ENCODE data around the gene PIGBOS1. TPM values are rescaled to one million over a fixed set of nuclear protein-coding genes. Genes with fewer than 3 reads are reported as not detected.

PIGBOS1 gene
- total and polyA plus RNA-seq, 2 donors (not counting 3 experiments of a cell fraction or from before 2014, with no cell fraction given) = 12.8 to 16.5 TPM

DNA sequence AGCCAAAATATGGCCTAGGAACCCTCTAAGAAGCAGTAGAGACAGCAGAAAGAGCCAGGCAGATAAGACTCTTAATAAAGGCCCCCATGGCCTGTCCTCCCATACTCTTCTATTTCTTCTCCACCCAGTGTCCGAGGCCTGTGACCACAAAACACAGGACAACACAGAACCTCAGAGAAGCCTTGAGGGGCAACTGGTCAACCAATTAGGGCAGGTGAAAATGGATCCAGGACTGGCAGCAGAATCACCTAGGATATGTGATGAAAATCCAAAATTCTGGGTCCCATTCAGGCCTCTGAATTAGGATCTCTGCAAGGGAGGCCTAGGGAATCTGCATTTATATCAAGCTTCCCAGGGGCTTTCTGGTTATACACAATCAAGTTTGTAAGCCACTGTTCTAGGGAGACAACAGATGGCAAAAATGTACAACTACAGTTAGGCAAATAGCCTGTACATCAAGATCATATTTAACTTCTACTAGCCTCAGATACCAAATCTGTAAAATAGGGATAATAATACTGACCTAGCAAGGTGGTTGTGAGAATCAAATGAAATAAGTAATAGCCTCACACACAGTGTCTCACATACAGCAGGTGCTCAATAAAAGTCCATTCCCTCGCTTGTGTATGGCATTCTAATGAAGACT, 39.7 kb downstream of the PIGBOS1 start:
- no peak overlapping the region for H3K4me3 ChIP-seq (replicated peaks in 1 of 3; ENCODE audit: insufficient read depth in 1 of 3, low read depth in 1 of 3, low read length in 3 of 3)
- peak overlapping the region; percentile 86 for H3K27ac ChIP-seq (ENCODE audit: insufficient read depth, low read depth, low read length)
- no TSS peak for BruUV-seq (replicated peaks)

DNA sequence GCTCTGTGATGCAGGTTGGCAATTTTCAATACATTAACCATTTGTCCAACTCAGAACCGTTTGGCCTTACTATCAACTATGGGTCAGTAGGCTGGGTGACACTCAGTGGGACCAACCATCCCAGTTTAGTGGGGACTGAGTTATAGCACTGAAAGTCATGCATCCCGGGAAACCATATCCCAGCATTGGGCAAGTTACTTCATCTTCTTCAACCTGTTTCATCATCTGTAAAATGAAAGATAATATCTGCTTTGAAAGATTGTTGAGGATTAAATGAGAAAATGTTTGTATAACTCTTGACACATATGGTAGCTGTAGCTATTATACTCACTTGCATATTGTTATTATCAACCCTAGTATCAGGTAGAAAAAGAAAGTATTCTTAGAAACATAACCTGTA, 41.2 kb downstream of the PIGBOS1 start:
- Histone ChIP-seq H3K27ac (ENCODE audit: insufficient read depth, low read depth, low read length) (no peak overlapping the region), H3K27me3 (ENCODE audit: control insufficient read depth in 2 of 2, insufficient read depth in 2 of 2, low read length in 2 of 2) (no peaks in the 10 kb centered on the region), H3K9me3 (replicated peaks; ENCODE audit: control insufficient read depth, insufficient read depth, low read length) (no peaks in the 10 kb centered on the region), H3K4me3 (replicated peaks in 1 of 3; ENCODE audit: insufficient read depth in 1 of 3, low read depth in 1 of 3, low read length in 3 of 3) (no peak overlapping the region), H2AFZ (ENCODE audit: low read depth, low read length) (no peak overlapping the region), H3K9ac (replicated peaks; ENCODE audit: extremely low read depth, insufficient read depth, low read length) (no peak overlapping the region), H3K9me1 (replicated peaks; ENCODE audit: control insufficient read depth, extremely low read depth, insufficient read depth, low read length) (peaks cover 2% of the 10 kb centered on the region), H3K36me3 (ENCODE audit: control insufficient read depth in 2 of 2, extremely low read depth in 1 of 2, insufficient read depth in 2 of 2, low read length in 2 of 2) (no peaks in the 10 kb centered on the region), H4K20me1 (replicated peaks; ENCODE audit: control insufficient read depth, extremely low read depth, insufficient read depth, low read length) (no peaks in the 10 kb centered on the region), H3K4me1 (ENCODE audit: control insufficient read depth, extremely low read depth, insufficient read depth, low read length) (peaks cover 32% of the 10 kb centered on the region), H3K4me2 (ENCODE audit: insufficient read depth, low read length) (no peak overlapping the region), H3K79me2 (ENCODE audit: control insufficient read depth, insufficient read depth, low read length) (peaks cover 6% of the 10 kb centered on the region)
- POLR2A ChIA-PET = no interaction called here
- TF ChIP-seq EZH2 (IDR thresholded peaks at IDR 0.05; ENCODE audit: borderline replicate concordance, low read depth, low read length, severe bottlenecking) = no peak
- no peak for TF ChIP-seq POLR2AphosphoS5 (IDR thresholded peaks at IDR 0.05; ENCODE audit: insufficient read depth, low read depth, low read length)
- TF ChIP-seq JUN (IDR thresholded peaks at IDR 0.05; ENCODE audit: borderline replicate concordance, insufficient read depth, insufficient read length, low read depth) = no peak
- TF ChIP-seq MYC (IDR thresholded peaks at IDR 0.05; ENCODE audit: low read depth, low read length) = no peak
- no peak for TF ChIP-seq GATA2 (IDR thresholded peaks at IDR 0.05; ENCODE audit: insufficient read depth, insufficient read length, low read depth, low read length)
- TF ChIP-seq, protein P1, sequence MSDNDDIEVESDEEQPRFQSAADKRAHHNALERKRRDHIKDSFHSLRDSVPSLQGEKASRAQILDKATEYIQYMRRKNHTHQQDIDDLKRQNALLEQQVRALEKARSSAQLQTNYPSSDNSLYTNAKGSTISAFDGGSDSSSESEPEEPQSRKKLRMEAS (IDR thresholded peaks at IDR 0.05; ENCODE audit: insufficient read depth, insufficient read length) = no peak
- TF ChIP-seq FOS (IDR thresholded peaks at IDR 0.05; ENCODE audit: borderline replicate concordance, insufficient read depth, low read length) = no peak
- TF ChIP-seq, protein P2, sequence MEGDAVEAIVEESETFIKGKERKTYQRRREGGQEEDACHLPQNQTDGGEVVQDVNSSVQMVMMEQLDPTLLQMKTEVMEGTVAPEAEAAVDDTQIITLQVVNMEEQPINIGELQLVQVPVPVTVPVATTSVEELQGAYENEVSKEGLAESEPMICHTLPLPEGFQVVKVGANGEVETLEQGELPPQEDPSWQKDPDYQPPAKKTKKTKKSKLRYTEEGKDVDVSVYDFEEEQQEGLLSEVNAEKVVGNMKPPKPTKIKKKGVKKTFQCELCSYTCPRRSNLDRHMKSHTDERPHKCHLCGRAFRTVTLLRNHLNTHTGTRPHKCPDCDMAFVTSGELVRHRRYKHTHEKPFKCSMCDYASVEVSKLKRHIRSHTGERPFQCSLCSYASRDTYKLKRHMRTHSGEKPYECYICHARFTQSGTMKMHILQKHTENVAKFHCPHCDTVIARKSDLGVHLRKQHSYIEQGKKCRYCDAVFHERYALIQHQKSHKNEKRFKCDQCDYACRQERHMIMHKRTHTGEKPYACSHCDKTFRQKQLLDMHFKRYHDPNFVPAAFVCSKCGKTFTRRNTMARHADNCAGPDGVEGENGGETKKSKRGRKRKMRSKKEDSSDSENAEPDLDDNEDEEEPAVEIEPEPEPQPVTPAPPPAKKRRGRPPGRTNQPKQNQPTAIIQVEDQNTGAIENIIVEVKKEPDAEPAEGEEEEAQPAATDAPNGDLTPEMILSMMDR (IDR thresholded peaks at IDR 0.05; ENCODE audit: extremely low read depth in 1 of 2, insufficient read depth in 1 of 2, low read depth in 1 of 2, low read length in 2 of 2) = no peak
- no peak for TF ChIP-seq POLR2A (IDR thresholded peaks at IDR 0.05; ENCODE audit: low read depth, low read length)
- DNase-seq (ENCODE audit: low read depth, low spot score) = no peak
- CTCF ChIA-PET = no interaction called here
- intact Hi-C loops (cut with micrococcal nuclease) = loop anchor here (1.0 kb wide), 1 partner anchor 10 kb away; no protein-coding TSS in a partner anchor
- dilution Hi-C loops (cut with MboI; ENCODE audit: extremely low pct_ligation_motif_present, low sequenced_read_pairs) = no loop called here
- FAIRE-seq = no peak
- BruUV-seq (replicated peaks) = no TSS peak

More for the DNA sequence above, 39.7 kb downstream of the PIGBOS1 start:
- ChIA-PET CTCF (no interaction called here), POLR2A (no interaction called here)
- H3K79me2 ChIP-seq (ENCODE audit: control insufficient read depth, insufficient read depth, low read length) = peaks cover 6% of the 10 kb centered on the region
- no peak overlapping the region for H3K9ac ChIP-seq (replicated peaks; ENCODE audit: extremely low read depth, insufficient read depth, low read length)
- DNase-seq (ENCODE audit: low read depth, low spot score) (no peak), FAIRE-seq (no peak)
- TF ChIP-seq GATA2 (IDR thresholded peaks at IDR 0.05; ENCODE audit: insufficient read depth, insufficient read length, low read depth, low read length) (no peak), MYC (IDR thresholded peaks at IDR 0.05; ENCODE audit: low read depth, low read length) (no peak), POLR2A (IDR thresholded peaks at IDR 0.05; ENCODE audit: low read depth, low read length) (no peak), EZH2 (IDR thresholded peaks at IDR 0.05; ENCODE audit: borderline replicate concordance, low read depth, low read length, severe bottlenecking) (no peak), JUN (IDR thresholded peaks at IDR 0.05; ENCODE audit: borderline replicate concordance, insufficient read depth, insufficient read length, low read depth) (no peak)
- TF ChIP-seq, protein P1 (IDR thresholded peaks at IDR 0.05; ENCODE audit: insufficient read depth, insufficient read length) = no peak
- H2AFZ ChIP-seq (ENCODE audit: low read depth, low read length) = no peak overlapping the region
- H4K20me1 ChIP-seq (replicated peaks; ENCODE audit: control insufficient read depth, extremely low read depth, insufficient read depth, low read length) = no peaks in the 10 kb centered on the region
- H3K27me3 ChIP-seq (ENCODE audit: control insufficient read depth in 2 of 2, insufficient read depth in 2 of 2, low read length in 2 of 2) = no peaks in the 10 kb centered on the region
- H3K4me2 ChIP-seq (ENCODE audit: insufficient read depth, low read length) = peak overlapping the region; percentile 38
- no peaks in the 10 kb centered on the region for H3K9me3 ChIP-seq (replicated peaks; ENCODE audit: control insufficient read depth, insufficient read depth, low read length)
- dilution Hi-C loops (cut with MboI; ENCODE audit: extremely low pct_ligation_motif_present, low sequenced_read_pairs) = no loop called here
- intact Hi-C loops (cut with micrococcal nuclease) = loop anchor here (1.0 kb wide), 1 partner anchor 10 kb away; the partner anchor contains the start of gene RAB27A
- peaks cover 39% of the 10 kb centered on the region for H3K4me1 ChIP-seq (ENCODE audit: control insufficient read depth, extremely low read depth, insufficient read depth, low read length)
- peaks cover 2% of the 10 kb centered on the region for H3K9me1 ChIP-seq (replicated peaks; ENCODE audit: control insufficient read depth, extremely low read depth, insufficient read depth, low read length)
- H3K36me3 ChIP-seq (ENCODE audit: control insufficient read depth in 2 of 2, extremely low read depth in 1 of 2, insufficient read depth in 2 of 2, low read length in 2 of 2) = no peaks in the 10 kb centered on the region
